Measurements from ENCODE around the gene KMT2E. TPM values are rescaled to one million over a fixed set of nuclear protein-coding genes. Genes with fewer than 3 reads are reported as not detected.

KMT2E gene
- total RNA-seq, 2 donors from 2014 or later = 83.7 to 102 TPM

GRCh38 chr7:105065104-105065503 is 51.1 kb downstream of the KMT2E start:
- H3K27ac ChIP-seq = no peak overlapping the region
- intact Hi-C loops (cut with DNase I) = no loop called here
- no peak for TF ChIP-seq POLR2A (IDR thresholded peaks at IDR 0.05)
- TF ChIP-seq POLR2AphosphoS5 (IDR thresholded peaks at IDR 0.05) = no peak
- TF ChIP-seq CTCF (IDR thresholded peaks at IDR 0.05) = no peak
- H3K9me3 ChIP-seq = no peaks in the 10 kb centered on the region
- H3K4me1 ChIP-seq (replicated peaks) = no peaks in the 10 kb centered on the region
- no peaks in the 10 kb centered on the region for H3K27me3 ChIP-seq (replicated peaks; ENCODE audit: insufficient read depth)
- no peaks in the 10 kb centered on the region for H3K36me3 ChIP-seq
- no peak for DNase-seq (ENCODE audit: low spot score)
- WGBS = 72% methylated on average over 1 of the region's 1 CpG
- H3K4me3 ChIP-seq = no peak overlapping the region

GRCh38 chr7:105067691-105068090 is 53.7 kb downstream of the KMT2E start:
- no peak for DNase-seq (ENCODE audit: low spot score)
- WGBS = 96% methylated on average over 5 of the region's 5 CpGs
- intact Hi-C loops (cut with DNase I) = no loop called here
- H3K4me1 ChIP-seq (replicated peaks) = no peaks in the 10 kb centered on the region
- no peaks in the 10 kb centered on the region for H3K27me3 ChIP-seq (replicated peaks; ENCODE audit: insufficient read depth)
- H3K27ac ChIP-seq = no peak overlapping the region
- no peak overlapping the region for H3K4me3 ChIP-seq
- H3K9me3 ChIP-seq = no peaks in the 10 kb centered on the region
- no peak for TF ChIP-seq CTCF (IDR thresholded peaks at IDR 0.05)
- no peak for TF ChIP-seq POLR2A (IDR thresholded peaks at IDR 0.05)
- TF ChIP-seq POLR2AphosphoS5 (IDR thresholded peaks at IDR 0.05) = no peak
- no peaks in the 10 kb centered on the region for H3K36me3 ChIP-seq

GRCh38 chr7:105068886-105069285 is 54.9 kb downstream of the KMT2E start:
- Histone ChIP-seq H3K4me3 (no peak overlapping the region), H3K4me1 (replicated peaks) (no peaks in the 10 kb centered on the region), H3K27ac (no peak overlapping the region), H3K36me3 (no peaks in the 10 kb centered on the region), H3K27me3 (replicated peaks; ENCODE audit: insufficient read depth) (no peaks in the 10 kb centered on the region), H3K9me3 (no peaks in the 10 kb centered on the region)
- intact Hi-C loops (cut with DNase I) = no loop called here
- no peak for TF ChIP-seq POLR2A (IDR thresholded peaks at IDR 0.05)
- no peak for TF ChIP-seq CTCF (IDR thresholded peaks at IDR 0.05)
- TF ChIP-seq POLR2AphosphoS5 (IDR thresholded peaks at IDR 0.05) = no peak
- DNase-seq (ENCODE audit: low spot score) = no peak
- WGBS = 95% methylated on average over 1 of the region's 1 CpG

- Histone ChIP-seq H3K36me3 (no peaks in the 10 kb centered on the region), H3K27me3 (replicated peaks; ENCODE audit: insufficient read depth) (no peaks in the 10 kb centered on the region), H3K9me3 (no peaks in the 10 kb centered on the region), H3K4me1 (replicated peaks) (no peaks in the 10 kb centered on the region), H3K27ac (no peak overlapping the region), H3K4me3 (no peak overlapping the region)
- no peak for DNase-seq (ENCODE audit: low spot score)
- 95% methylated on average over 1 of the region's 1 CpG for WGBS
- intact Hi-C loops (cut with DNase I) = no loop called here
- TF ChIP-seq POLR2A (IDR thresholded peaks at IDR 0.05) = no peak
- no peak for TF ChIP-seq POLR2AphosphoS5 (IDR thresholded peaks at IDR 0.05)
- TF ChIP-seq CTCF (IDR thresholded peaks at IDR 0.05) = no peak
These were observed 59.1 kb downstream of the KMT2E start for GRCh38 chr7:105073143-105073542.

- no peak for TF ChIP-seq CTCF (IDR thresholded peaks at IDR 0.05)
- no peak for TF ChIP-seq POLR2A (IDR thresholded peaks at IDR 0.05)
- TF ChIP-seq POLR2AphosphoS5 (IDR thresholded peaks at IDR 0.05) = no peak
- no peaks in the 10 kb centered on the region for H3K4me1 ChIP-seq (replicated peaks)
- intact Hi-C loops (cut with DNase I) = no loop called here
- WGBS = 97% methylated on average over 6 of the region's 6 CpGs
- no peak for DNase-seq (ENCODE audit: low spot score)
- no peak overlapping the region for H3K4me3 ChIP-seq
- no peaks in the 10 kb centered on the region for H3K9me3 ChIP-seq
- H3K27me3 ChIP-seq (replicated peaks; ENCODE audit: insufficient read depth) = no peaks in the 10 kb centered on the region
- no peak overlapping the region for H3K27ac ChIP-seq
- H3K36me3 ChIP-seq = no peaks in the 10 kb centered on the region
These were observed 65.3 kb downstream of the KMT2E start for GRCh38 chr7:105079348-105079747.

Measured in prostate gland (tissue), 2 donors.